Stimulated activated CD8-positive, alpha-beta memory T cell treated with anti-CD3 and anti-CD28 coated beads, Interleukin-15, amount 100 ng/mL, for 24 hours (primary cell): ENCODE measurements around the gene GAMT.
"Not testable (repeated sequence)": the region's sequence is repeated elsewhere in the genome, so short reads cannot be mapped to it uniquely, and the experiment has no call there.

Source experiments
- DNase-seq: peaks from one replicate; pipeline ENCODE4 v3.0.0-alpha.2; 2020; ENCODE audit warnings: low read depth

The GAMT gene

GRCh38 chr19:1401138-1401888 is at the start of gene GAMT:
Gene GAMT (minus strand): TSS chr19:1401542. CDS start chr19:1401476, 66 bp downstream.
- peak; percentile 39 for DNase-seq

- no peak for DNase-seq
Measured at GRCh38 chr19:1449467-1450442, 48.4 kb upstream of the GAMT start, which contains the start of gene APC2. Gene APC2 (plus strand): TSS chr19:1450121. CDS start chr19:1453002, 2,881 bp downstream.

GRCh38 chr19:1447944-1448343 is 46.6 kb upstream of the GAMT start:
- no peak for DNase-seq

DNA sequence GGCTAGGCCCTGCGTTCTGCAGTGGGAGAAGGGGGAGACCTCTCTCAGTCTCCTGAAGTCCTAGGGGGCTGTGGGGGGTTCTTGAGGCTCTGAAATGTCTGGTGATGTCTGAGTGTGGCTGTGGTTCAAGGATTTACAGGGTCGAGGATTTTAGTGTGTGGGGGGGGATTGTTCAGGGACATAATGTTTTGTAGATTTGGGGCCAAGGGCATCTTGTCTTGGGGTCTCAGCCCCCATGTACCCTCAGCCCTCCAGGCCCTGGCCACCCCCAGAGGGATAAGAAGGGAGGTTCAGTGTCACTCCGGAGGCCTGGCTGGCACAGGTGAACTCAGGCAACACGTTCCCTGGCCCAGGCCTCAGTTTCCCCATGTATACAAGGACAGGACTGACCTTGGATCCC is 46.2 kb upstream of the GAMT start:
- no peak for DNase-seq

GRCh38 chr19:1446713-1447481 is 45.6 kb upstream of the GAMT start:
- no peak for DNase-seq

DNA sequence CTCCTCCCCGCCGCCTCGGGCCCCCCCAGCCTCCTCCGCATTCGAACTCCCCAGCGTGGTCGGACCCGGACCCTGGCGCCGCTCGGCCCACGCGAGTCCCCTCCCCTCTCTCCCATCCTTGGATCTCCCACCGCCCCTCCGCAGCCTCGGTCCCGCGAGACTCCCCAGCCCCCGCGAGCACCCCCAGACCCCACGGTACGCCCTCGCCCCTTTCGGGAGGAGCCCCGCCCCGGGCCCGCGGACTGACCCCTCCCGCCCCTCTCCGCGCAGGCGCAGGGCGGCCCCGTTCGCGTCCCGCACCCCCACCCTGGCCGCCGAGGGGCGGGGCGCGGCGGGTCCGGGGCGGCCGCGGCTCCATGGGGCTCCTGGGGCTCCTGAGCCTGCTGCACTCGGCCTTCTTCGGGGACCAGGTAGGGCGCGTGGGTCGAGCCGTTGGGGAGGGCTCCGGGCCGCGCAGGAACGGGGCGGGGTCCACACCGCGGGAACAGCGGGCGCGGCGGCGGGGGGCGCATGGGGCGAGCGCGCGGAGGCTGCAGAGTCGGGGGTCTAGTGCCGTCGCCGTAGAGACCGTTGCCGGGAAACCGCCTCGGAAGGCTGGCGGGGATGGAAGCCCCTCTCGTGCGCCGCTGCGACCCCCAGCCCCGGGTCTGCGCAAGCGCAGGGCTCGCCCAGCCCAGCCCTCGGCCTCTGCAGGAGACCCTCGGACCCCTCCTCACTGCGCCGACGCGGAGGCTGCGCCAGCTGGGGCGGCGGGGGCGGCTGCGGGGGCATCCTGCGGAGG is 44.8 kb upstream of the GAMT start:
- no peak for DNase-seq

DNA sequence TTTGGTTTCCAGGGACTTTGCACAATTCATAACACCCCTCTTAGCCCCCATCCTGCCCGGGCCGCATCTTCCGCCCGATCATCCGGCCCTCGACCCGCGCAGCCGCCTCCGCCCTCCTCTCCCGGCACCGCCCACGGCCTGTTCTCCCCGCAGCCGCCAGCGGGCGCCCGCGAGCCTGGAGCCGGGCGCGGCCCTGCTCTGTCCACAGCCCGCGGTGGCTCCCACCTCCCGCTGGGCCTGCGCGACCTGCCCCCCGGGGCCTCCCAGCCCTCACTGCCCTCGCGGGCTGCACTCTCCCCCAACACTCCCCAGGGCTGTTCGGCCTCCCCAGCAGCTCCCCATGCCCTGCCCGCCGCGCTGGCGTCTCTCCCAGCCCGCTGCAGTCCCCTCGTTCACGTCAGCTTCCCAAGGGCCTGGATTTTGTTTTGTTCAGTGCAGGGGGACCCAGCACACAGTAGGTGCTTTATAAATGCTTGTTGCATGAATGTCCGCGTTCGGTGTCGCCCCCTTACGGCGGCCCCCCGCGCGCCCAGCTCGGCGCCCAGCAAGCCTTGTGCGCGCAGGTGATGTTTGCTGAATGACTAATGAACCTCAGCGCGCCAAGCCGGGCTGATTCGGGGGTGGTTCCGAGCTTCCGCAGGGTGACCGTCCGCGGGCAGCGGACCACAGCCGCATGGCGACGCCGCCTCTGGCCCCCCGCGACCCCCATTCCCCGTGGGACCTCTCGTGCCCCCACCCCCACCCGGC is 44.0 kb upstream of the GAMT start:
- peak; percentile 54 for DNase-seq

DNA sequence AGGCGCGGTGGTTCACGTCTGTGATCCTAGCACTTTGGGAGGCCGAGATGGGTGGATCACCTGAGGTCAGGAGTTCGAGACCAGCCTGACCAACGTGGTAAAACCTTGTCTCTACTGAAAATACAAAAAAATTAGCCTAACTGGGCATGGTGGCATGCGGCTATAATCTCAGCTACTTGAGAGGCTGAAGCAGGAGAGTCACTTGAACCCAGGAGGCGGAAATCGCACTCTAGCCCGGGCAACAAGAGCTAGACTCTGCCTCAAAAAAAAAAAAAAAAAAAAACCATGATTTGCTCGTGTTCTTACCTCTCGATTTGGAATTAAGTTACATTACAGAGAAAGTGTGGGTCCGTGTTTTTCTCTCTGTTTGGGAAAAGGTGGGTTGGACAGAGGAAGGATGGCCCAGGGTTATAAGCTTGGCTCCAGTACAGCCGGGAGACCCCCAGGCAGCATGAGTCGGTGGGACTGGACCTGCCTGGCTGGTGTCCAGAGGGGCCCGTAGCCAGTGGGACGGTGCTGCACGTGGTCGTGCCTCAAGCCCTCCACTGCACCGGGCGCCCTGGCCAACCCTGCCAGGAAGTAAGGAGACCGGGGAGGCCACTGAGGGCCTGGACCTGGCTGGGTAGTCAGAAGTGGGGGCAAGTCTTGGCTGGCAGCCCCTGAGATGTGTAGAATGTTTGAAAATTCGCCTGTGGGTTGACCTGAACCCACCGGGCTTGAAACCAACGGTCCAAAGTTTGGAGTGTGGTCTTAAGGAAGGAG is 40.5 kb upstream of the GAMT start:
- DNase-seq = no peak

GRCh38 chr19:1441022-1441426 is 39.7 kb upstream of the GAMT start:
- DNase-seq = no peak

DNA sequence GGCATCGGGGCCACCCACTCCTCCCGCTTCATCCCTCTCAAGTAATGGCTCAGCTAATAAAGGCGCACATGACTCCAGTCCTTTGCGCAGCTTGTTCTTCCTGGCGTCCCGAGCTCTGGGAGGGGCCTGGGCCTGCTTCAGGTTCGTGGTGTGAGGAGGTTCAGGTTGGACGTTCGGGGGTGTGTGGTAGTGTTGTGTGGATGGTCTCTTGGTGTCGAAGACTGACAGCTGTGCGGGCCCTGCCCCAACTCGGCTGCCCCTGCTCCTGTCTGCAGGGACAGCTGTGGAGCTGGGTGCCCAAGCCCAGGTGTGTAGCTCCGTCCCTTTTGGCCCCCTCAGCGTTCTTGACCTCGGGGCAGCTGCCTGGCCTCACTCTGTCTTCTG is 39.1 kb upstream of the GAMT start:
- no peak for DNase-seq

- DNase-seq = not testable (repeated sequence)
Measured at GRCh38 chr19:1439525-1440417, 38.4 kb upstream of the GAMT start.

DNA sequence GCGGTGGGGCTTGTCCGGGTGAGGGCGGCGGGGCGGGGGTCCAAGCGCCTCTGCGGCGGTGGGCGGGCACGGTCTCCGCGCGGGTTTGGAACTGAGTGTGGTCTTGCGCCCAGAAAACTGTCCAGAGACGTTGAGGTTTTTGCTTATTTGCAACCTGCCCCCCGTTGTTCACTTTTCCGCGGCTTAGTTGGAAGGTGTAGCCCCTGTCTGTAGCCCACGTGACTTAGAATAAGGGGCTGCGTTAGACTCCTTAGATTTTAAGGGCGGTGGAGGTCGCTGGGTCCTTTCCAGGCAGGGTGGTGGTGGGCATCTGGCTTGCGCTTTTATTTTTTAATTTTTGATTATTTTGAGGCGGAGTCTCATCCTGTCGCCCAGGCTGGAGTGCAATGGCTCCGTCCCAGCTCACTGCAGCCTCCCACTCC is 37.6 kb upstream of the GAMT start:
- DNase-seq = no peak

- peak; percentile 92 for DNase-seq
Measured at GRCh38 chr19:1438035-1438932, 36.9 kb upstream of the GAMT start, which contains the start of gene RPS15. Gene RPS15 (plus strand): TSS chr19:1438396. CDS start chr19:1438426, 30 bp downstream.

GRCh38 chr19:1437609-1438008 is 36.3 kb upstream of the GAMT start:
- DNase-seq = no peak

DNA sequence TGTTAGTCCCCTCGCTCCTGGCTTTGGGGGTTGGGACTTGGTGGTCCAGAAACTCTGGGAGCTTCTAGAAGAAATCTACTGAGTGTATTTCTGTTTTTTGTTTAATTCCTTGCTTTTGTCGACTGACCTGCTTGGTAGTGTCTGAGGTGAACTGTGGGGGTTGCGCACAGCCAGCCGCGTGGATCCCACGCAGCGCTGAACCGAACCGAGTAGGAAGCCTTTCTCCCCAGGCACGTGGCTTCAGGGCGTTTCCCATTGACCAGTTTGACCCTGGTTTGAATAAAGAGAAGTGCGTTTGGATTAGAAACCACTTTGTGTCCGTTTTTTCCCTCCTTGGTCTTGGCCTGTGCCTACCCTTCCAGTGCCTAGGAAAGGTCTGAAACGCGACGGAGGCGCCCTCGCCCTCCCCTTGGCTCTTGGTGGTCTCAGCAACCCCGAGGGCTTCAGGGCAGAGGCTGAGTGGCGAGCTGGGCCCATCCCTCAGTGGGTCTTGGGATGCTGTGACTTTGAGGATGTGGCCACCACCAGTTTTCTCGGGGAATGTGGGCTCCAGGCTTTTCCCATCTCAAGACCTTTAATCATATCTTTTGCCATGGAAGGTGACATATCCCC is 34.1 kb upstream of the GAMT start:
- no peak for DNase-seq

DNA sequence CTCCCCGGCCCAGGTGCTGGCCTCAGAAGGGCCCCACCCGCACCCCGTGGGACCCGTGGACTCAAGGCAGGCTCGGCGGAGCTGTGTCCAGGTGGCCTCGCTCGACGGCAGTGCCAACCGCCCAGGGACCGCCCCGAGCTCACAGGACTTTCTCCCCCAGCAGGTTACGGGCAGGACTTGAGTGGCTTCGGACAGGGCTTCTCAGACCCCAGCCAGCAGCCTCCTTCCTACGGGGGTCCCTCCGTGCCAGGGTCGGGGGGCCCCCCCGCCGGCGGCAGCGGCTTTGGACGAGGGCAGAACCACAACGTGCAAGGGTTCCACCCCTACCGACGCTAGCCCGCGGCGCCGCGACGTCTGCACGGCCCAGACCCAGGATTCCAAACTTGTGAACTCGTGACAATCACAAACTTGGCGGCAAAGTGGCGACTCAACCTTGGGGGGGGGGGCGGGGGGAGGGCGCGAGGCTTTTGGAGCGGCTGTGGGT is 33.3 kb upstream of the GAMT start:
- no peak for DNase-seq

- DNase-seq = no peak
Measured at GRCh38 chr19:1434040-1434366, 32.7 kb upstream of the GAMT start.
